Measurements from ENCODE around the gene CYGB.

Gene CYGB

DNA sequence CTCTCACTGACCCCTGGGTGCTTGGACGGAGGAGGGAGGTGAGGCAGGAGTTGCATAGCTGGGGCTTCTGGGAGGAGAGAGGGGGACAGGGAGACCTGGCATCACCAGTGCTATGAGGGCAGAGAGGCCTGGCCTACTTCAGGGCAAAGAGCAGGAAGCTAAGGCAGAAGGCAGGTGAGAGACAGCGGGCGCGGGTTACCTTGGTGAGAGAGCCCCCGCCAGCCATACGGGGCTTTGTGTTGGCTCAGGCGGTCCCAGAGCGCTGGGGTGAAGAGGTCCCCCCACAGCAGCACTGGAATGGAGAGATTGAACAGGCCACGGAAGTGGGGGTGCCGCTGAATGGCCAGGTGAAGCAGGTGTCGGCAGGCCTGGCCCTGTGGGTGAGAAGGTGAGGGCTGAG is 36.7 kb upstream of the CYGB start:
- TF ChIP-seq RAD21 (IDR thresholded peaks at IDR 0.05; ENCODE audit: low read depth): no peak
- no peak for TF ChIP-seq NFIC (IDR thresholded peaks at IDR 0.05)
- TF ChIP-seq TCF12 (IDR thresholded peaks at IDR 0.05; ENCODE audit: low read depth): no peak
- TF ChIP-seq, protein P1, sequence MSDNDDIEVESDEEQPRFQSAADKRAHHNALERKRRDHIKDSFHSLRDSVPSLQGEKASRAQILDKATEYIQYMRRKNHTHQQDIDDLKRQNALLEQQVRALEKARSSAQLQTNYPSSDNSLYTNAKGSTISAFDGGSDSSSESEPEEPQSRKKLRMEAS (IDR thresholded peaks at IDR 0.05): no peak
- TF ChIP-seq EGR1 (IDR thresholded peaks at IDR 0.05): no peak
- TF ChIP-seq TEAD4 (IDR thresholded peaks at IDR 0.05): no peak
- TF ChIP-seq ZBTB7A (IDR thresholded peaks at IDR 0.05; ENCODE audit: low read depth): no peak
- TF ChIP-seq EP300 (IDR thresholded peaks at IDR 0.05; ENCODE audit: borderline replicate concordance): no peak
- TF ChIP-seq TAF1 (IDR thresholded peaks at IDR 0.05; ENCODE audit: low read depth): no peak

DNA sequence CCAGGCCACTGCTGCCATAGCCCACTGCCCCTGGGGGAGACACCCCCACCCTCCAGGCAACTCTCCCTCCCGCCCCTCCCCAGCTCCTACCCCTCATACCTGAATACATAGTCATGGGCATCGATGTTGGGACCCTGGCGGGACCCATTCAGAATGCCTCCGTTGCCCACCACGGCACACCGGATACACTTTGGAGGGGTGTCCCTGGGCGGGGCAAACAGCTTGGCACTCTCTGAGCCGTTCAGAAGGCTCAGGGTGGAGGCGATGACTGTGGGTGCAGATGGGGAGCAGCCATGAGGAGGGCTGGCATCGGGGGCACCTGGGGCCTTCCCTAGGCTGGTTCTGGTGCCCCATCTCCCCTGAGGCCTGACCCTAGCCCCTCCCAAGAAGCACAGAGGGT is 35.6 kb upstream of the CYGB start:
- TF ChIP-seq TAF1 (IDR thresholded peaks at IDR 0.05; ENCODE audit: low read depth): no peak

DNA sequence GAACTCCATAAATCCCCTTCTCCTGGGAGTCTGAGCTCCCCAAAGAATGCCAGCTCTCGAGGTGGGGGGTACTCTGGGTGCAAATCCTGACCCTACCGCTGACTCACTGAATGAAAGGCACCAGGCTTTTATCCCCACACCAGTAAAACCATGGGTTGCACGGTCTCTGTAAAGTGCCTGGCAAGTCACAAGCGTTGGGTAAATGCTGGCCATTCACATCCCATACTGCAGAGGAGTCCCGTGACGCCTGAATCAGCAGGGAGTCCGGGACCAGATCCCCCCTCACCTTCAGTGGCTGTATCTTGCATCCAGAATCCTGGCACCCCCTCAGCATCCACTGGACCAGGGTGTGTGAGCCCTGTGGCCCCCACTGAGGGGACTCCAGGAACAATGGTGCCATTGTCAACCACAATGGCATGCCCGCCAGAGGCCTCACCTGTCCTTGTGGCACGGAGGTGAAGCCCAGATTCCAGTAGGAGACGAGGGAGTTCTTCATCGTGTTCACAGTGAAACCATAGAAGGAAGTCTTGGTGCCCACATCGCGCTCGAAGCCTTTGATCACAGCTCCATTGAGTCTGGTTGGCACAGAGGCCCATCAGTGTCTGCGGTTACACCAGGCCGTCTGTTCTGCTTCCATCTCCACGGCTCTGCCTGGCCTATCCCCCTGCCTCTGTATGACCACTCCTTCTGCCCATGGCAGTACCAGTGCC is 34.8 kb upstream of the CYGB start:
- TF ChIP-seq, protein P2, sequence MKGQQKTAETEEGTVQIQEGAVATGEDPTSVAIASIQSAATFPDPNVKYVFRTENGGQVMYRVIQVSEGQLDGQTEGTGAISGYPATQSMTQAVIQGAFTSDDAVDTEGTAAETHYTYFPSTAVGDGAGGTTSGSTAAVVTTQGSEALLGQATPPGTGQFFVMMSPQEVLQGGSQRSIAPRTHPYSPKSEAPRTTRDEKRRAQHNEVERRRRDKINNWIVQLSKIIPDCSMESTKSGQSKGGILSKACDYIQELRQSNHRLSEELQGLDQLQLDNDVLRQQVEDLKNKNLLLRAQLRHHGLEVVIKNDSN (IDR thresholded peaks at IDR 0.05): no peak
- TF ChIP-seq, protein P3, sequence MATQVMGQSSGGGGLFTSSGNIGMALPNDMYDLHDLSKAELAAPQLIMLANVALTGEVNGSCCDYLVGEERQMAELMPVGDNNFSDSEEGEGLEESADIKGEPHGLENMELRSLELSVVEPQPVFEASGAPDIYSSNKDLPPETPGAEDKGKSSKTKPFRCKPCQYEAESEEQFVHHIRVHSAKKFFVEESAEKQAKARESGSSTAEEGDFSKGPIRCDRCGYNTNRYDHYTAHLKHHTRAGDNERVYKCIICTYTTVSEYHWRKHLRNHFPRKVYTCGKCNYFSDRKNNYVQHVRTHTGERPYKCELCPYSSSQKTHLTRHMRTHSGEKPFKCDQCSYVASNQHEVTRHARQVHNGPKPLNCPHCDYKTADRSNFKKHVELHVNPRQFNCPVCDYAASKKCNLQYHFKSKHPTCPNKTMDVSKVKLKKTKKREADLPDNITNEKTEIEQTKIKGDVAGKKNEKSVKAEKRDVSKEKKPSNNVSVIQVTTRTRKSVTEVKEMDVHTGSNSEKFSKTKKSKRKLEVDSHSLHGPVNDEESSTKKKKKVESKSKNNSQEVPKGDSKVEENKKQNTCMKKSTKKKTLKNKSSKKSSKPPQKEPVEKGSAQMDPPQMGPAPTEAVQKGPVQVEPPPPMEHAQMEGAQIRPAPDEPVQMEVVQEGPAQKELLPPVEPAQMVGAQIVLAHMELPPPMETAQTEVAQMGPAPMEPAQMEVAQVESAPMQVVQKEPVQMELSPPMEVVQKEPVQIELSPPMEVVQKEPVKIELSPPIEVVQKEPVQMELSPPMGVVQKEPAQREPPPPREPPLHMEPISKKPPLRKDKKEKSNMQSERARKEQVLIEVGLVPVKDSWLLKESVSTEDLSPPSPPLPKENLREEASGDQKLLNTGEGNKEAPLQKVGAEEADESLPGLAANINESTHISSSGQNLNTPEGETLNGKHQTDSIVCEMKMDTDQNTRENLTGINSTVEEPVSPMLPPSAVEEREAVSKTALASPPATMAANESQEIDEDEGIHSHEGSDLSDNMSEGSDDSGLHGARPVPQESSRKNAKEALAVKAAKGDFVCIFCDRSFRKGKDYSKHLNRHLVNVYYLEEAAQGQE (IDR thresholded peaks at IDR 0.05; ENCODE audit: low read depth): no peak
- TF ChIP-seq RAD21 (IDR thresholded peaks at IDR 0.05; ENCODE audit: low read depth) (no peak), TAF1 (IDR thresholded peaks at IDR 0.05; ENCODE audit: low read depth) (no peak), TEAD4 (IDR thresholded peaks at IDR 0.05) (no peak), EGR1 (IDR thresholded peaks at IDR 0.05) (no peak), FOXM1 (IDR thresholded peaks at IDR 0.05; ENCODE audit: borderline replicate concordance, low read depth) (no peak)
- TF ChIP-seq, protein P1 (IDR thresholded peaks at IDR 0.05): no peak

DNA sequence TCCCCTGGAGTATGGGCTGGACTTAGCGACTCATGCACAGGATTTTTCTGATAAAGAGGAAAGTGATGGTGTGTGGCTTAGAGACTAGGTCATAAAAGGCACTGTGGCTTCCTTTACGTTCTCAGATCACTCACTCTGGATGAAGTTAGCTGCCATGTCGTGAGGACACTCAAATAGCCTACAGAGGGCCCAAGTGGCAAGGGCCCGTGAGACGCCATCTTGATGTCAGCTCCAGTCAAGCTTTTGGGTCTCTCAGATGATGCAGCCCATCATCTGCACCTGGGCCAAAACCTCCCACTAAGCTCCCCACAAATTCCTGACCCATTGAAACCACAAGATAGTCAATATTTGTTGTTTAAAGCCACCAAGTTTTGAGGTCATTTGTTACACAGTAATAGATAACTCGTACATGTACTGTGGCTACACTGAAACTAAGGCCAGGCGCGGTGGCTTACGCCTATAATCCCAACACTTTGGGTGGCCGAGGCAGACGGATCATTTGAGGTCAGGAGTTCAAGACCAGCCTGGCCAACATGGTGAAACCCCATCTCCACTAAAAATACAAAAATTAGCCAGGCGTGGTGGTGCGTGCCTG is 33.5 kb upstream of the CYGB start:
- TF ChIP-seq FOXM1 (IDR thresholded peaks at IDR 0.05; ENCODE audit: borderline replicate concordance, low read depth) (no peak), YY1 (IDR thresholded peaks at IDR 0.05; ENCODE audit: low read depth) (no peak), ZBTB7A (IDR thresholded peaks at IDR 0.05; ENCODE audit: low read depth) (no peak), RAD21 (IDR thresholded peaks at IDR 0.05; ENCODE audit: low read depth) (no peak), TAF1 (IDR thresholded peaks at IDR 0.05; ENCODE audit: low read depth) (no peak), EGR1 (IDR thresholded peaks at IDR 0.05) (no peak), EP300 (IDR thresholded peaks at IDR 0.05; ENCODE audit: borderline replicate concordance) (no peak), CREB1 (IDR thresholded peaks at IDR 0.05; ENCODE audit: low read depth) (no peak), CEBPB (IDR thresholded peaks at IDR 0.05) (no peak), TEAD4 (IDR thresholded peaks at IDR 0.05) (no peak), TCF12 (IDR thresholded peaks at IDR 0.05; ENCODE audit: low read depth) (no peak), NFIC (IDR thresholded peaks at IDR 0.05) (no peak)
- TF ChIP-seq, protein P3 (IDR thresholded peaks at IDR 0.05; ENCODE audit: low read depth): no peak
- TF ChIP-seq, protein P1 (IDR thresholded peaks at IDR 0.05): no peak
- TF ChIP-seq, protein P2 (IDR thresholded peaks at IDR 0.05): no peak

DNA sequence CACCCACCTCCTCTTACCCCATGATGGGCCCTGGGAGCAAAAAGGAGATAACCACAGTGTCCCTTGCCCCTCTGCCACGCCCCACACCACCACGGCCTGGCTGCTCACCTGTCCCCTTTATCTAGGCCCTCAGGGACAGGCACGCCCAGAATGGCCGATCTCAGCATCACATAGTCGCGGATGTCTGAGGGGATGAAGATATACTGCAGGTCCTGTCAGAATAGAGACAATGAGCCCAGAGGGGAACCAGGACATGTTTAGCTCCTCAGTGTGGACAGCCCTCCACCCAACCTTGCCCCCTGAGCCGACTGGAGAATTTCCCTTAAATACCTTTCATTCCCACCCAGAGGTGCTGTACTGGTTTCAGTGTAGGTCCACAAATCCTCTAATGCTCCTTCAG is 32.9 kb upstream of the CYGB start:
- TF ChIP-seq EGR1 (IDR thresholded peaks at IDR 0.05): no peak
- TF ChIP-seq, protein P1 (IDR thresholded peaks at IDR 0.05): no peak
- TF ChIP-seq FOXM1 (IDR thresholded peaks at IDR 0.05; ENCODE audit: borderline replicate concordance, low read depth): no peak
- no peak for TF ChIP-seq TCF12 (IDR thresholded peaks at IDR 0.05; ENCODE audit: low read depth)
- no peak for TF ChIP-seq RAD21 (IDR thresholded peaks at IDR 0.05; ENCODE audit: low read depth)
- TF ChIP-seq, protein P2 (IDR thresholded peaks at IDR 0.05): no peak
- no peak for TF ChIP-seq ZBTB7A (IDR thresholded peaks at IDR 0.05; ENCODE audit: low read depth)
- TF ChIP-seq NFIC (IDR thresholded peaks at IDR 0.05): no peak
- no peak for TF ChIP-seq CREB1 (IDR thresholded peaks at IDR 0.05; ENCODE audit: low read depth)
- no peak for TF ChIP-seq TAF1 (IDR thresholded peaks at IDR 0.05; ENCODE audit: low read depth)
- TF ChIP-seq, protein P3 (IDR thresholded peaks at IDR 0.05; ENCODE audit: low read depth): no peak
- TF ChIP-seq TEAD4 (IDR thresholded peaks at IDR 0.05): no peak
- TF ChIP-seq EP300 (IDR thresholded peaks at IDR 0.05; ENCODE audit: borderline replicate concordance): no peak
